Ecto neural progenitor cell (in vitro differentiated cells): Measurements from ENCODE around the gene ABCB4.

Experiments
- DNase-seq: peaks from one replicate; pipeline ENCODE4 v3.0.0-alpha.2; 2018; ENCODE audit warnings: low spot score

The ABCB4 gene

GRCh38 chr7:87475359-87476178 is at the start of gene ABCB4:
TSS of gene ABCB4 (minus strand) at chr7:87475680. CDS start at chr7:87475465, 215 bp downstream.
- peak; percentile 52 for DNase-seq

DNA sequence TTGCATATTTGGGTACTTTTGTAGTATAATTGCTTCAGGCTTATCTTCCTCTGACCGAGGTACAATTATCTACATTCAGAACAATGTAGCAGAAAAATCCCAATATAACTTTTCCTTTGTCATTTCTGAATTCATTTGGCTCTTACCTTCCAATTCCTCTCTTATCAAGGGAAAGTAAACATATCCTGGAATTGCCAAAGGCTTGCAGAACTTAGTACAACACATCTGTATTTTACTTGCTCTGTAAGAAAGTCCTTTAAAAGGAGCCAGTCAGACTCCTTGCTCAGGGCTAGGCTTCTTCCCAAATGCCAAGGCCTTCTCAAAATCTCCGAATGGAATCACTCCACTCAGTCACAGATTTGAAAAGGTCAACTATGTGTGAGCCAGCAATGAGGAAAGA is 43.3 kb upstream of the ABCB4 start:
- no peak for DNase-seq

DNA sequence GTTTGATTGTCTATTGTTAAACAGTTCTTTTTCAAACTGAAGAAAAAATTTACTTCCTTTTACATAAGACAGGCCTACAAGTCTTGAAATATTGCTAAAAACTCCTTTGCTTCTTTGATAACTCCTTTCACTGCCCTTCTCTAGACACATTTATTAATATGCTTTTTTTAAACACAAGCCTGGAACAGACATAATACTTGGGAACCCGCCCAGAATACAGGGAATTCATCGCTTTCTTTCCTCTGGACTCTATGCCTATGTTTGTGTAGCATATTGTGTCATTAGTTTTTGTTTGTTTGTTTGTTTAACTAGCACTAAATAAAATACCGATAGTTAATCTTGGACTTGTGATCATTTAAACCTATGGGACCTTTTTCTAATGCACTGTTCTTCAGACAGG is 42.4 kb upstream of the ABCB4 start:
- no peak for DNase-seq

GRCh38 chr7:87517136-87517815 is 41.8 kb upstream of the ABCB4 start:
- DNase-seq = no peak

- DNase-seq = no peak
Measured at GRCh38 chr7:87513735-87514335, 38.4 kb upstream of the ABCB4 start.

- DNase-seq = no peak
Measured at GRCh38 chr7:87512906-87513305, 37.4 kb upstream of the ABCB4 start.

DNA sequence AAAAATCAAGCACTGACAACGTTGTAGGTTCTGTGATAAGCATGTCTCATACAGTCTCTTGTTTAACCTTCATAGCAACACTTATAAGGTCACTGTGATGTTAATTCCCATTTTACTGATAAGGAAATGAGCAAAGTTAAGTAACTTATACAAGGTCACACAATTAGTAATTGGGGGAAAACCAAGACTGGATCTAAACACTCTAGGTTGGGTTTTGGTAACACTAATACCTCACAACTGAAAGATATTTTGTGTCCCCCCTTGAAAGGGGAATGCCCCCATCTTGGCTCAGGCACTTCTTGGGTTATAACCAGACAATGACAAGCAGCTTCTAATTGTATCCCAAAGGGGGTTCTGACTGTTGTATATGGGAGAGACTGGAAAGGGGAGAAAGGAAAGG is 36.0 kb upstream of the ABCB4 start:
- DNase-seq = no peak

DNA sequence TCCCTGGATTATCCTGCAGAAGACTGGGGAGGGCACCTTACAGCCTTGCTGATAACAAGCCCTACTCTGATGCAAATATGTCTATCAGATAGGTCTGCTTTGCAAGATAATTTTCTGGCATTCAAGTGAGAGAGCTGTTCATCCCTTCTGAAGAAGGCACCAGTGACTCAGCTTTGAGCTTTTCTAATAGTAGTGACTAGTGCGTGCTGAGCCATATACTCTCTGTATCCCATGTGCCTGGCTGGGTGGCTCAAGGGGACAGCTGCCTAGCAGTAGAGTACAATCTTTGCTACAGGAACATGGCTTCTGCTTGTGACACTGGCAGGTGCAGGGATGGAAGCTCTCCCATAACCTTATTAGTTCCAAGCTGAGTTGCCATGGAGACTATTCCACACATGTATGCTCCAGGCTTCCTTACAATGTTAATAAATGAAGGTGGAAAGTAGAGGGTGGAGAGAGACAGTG is 35.0 kb upstream of the ABCB4 start:
- DNase-seq = no peak

- no peak for DNase-seq
Measured at GRCh38 chr7:87507446-87507845, 32.0 kb upstream of the ABCB4 start.

GRCh38 chr7:87506246-87507180 is 31.0 kb upstream of the ABCB4 start:
- no peak for DNase-seq

GRCh38 chr7:87505557-87506245 is 30.2 kb upstream of the ABCB4 start:
- DNase-seq = no peak

DNA sequence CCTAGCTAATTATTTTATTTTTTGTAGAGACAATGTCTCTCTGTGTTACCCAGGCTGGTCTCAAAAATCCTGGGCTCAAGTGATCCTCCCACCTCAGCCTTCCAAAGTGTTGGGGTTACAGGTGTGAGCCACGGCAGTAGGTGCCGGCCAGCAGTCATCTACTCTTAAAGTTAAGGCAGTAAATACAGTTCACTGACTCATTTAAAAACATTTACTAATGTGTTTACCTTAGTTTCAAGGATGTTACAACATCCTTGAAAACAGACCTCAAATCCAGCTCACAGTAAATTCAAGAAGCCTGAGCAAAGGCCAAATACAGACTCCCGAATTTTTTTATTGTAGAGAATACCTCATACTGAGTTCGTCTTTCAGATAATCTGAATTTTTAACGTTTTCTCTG is 29.6 kb upstream of the ABCB4 start:
- no peak for DNase-seq

DNA sequence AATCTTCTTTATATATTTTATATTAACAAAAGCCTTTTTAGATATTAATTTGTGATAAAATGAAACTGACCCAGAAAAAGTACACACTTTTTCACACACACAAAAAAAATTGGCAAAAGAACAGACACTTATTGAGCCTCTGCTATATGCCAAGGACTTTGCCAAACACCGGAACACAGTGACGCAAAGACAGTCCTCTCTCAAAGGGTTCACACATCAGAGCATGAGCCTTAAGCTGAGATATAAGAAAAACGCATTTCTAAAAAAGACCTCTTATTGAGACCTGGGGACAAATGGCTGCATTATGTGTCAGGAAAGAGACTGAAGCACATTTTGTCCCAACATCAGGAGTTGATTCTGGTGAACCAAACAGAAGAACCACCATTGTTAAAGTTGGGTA is 24.0 kb upstream of the ABCB4 start:
- no peak for DNase-seq

GRCh38 chr7:87498893-87499292 is 23.4 kb upstream of the ABCB4 start:
- no peak for DNase-seq

DNA sequence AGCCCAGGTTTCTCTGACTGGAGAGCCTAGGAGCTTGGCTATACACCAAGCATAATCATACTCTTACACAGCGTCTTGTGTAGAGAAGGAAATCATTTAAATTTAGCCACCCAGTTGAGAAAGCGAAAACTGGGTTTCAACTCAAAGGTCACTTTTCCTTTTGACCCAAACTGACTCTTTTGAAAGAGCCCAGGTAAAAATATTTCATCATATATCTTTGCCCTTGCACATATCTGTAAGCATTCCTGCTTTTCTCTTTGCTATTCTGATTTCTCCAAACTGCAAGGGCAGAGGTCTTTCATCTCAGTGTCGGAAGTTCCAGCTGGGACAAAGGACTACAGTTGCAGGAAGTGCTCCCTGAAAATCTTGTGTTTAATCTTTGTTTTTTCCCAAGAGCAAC is 22.0 kb upstream of the ABCB4 start:
- no peak for DNase-seq

DNA sequence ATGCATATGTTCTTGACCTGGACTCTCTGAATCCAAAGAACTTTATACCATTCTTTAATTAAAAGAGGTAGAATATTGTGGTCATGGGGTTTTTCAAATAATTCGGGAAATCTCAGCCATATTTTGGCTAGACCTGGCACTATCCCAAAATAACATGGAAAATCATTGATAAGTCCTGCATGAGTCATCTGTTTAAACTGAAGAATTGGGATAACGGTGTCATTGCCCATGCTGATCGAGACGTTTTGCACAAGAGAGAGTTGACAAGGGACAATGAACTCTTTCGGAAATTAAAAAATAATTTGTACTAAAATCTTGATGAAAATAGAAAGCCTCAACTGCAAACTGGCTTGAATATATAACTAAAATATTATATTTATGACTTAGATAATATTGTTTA is 19.9 kb upstream of the ABCB4 start:
- DNase-seq = no peak

- no peak for DNase-seq
Measured at GRCh38 chr7:87494454-87494853, 19.0 kb upstream of the ABCB4 start.

DNA sequence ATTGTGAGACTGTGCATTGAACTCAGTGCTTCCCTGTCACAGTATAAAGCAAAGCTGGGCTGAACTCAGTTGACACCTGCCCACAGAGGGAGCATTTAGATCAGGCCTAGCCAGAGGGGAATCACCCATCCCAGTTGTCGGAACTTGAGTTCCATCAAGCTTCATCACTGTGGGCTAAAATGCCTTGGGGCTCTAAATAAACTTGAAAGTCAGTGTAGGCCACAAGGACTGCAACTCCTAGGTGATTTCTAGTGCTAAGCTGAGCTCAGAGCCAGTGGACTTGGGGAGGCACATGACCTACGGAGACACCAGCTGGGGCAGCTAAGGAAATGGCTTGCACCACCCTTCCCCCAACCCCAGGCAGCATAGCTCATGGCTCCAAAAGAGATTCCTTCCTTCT is 7.7 kb upstream of the ABCB4 start:
- no peak for DNase-seq

DNA sequence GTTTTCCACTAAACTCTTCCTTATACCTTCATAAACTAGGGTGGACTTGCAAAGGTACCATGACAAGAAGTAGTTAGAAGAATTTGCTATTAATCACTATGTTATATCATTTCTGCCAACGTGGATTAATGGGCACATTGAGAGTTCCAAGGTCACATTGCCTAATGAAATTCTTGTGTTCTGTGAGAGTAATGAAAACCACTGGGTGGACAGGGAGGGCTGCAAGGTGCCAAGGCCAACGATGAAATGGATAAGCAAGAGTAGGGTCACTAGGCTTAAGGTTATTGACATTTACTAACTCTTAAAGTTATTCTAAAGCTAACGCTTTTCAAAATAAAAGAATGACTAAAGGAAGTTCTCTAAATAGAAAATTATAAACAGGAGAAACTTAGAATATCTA is 6.6 kb upstream of the ABCB4 start:
- DNase-seq = no peak

- DNase-seq = no peak
Measured at GRCh38 chr7:87480386-87480785, 4.9 kb upstream of the ABCB4 start.

- DNase-seq = no peak
Measured at GRCh38 chr7:87479951-87480350, 4.5 kb upstream of the ABCB4 start.
